ENCODE results near the gene RNF130.

DNA sequence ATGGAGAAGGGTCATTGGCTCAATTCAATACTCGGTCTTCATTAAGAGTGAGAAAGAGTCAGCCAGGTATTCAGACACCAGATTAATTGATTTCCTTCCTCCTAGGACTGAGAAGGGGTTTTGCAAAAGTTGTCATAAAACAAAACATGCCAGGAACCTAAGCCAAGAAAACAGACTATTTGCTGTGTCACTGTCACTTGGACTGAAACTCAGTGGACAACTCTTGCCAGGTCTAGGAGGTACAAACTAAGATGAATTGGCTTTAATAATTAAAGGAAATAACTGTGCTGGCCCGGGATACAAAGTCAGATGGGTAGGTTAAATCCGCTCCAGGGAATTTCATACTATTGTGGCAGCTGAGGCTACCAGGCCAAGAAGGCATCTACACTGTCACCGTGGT is 92.8 kb downstream of the RNF130 start:
- no peak for TF ChIP-seq POLR2A (IDR thresholded peaks at IDR 0.05)
- TF ChIP-seq, protein P1, sequence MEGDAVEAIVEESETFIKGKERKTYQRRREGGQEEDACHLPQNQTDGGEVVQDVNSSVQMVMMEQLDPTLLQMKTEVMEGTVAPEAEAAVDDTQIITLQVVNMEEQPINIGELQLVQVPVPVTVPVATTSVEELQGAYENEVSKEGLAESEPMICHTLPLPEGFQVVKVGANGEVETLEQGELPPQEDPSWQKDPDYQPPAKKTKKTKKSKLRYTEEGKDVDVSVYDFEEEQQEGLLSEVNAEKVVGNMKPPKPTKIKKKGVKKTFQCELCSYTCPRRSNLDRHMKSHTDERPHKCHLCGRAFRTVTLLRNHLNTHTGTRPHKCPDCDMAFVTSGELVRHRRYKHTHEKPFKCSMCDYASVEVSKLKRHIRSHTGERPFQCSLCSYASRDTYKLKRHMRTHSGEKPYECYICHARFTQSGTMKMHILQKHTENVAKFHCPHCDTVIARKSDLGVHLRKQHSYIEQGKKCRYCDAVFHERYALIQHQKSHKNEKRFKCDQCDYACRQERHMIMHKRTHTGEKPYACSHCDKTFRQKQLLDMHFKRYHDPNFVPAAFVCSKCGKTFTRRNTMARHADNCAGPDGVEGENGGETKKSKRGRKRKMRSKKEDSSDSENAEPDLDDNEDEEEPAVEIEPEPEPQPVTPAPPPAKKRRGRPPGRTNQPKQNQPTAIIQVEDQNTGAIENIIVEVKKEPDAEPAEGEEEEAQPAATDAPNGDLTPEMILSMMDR (IDR thresholded peaks at IDR 0.05): no peak
